ENCODE data around the gene SHC1. TPM values are rescaled to one million over a fixed set of nuclear protein-coding genes. Genes with fewer than 3 reads are reported as not detected.

SHC1 gene
- total RNA-seq, result 251 to 316 TPM (median 256 TPM) in 3 replicates
- long read RNA-seq, transcript SHC1-202 (12 exons, 3,472 nt), result minor isoform, 40 of 222 reads
- long read RNA-seq, transcript SHC1-210 (12 exons, 3,481 nt), result major isoform, 99 of 222 reads
- long read RNA-seq, transcript SHC1-205 (13 exons, 3,062 nt), result minor isoform, 5 of 222 reads
- long read RNA-seq, partial matches to known transcripts, result 11 of 222 reads
- long read RNA-seq, other reads (novel, unspliced or antisense), result 65 of 222 reads

GRCh38 chr1:154970631-154971340, at the start of gene SHC1:
SHC1 (minus strand) TSS chr1:154970747; CDS start chr1:154970526, 221 bp downstream.
- Mint-ChIP-seq H3K36me3 (ENCODE audit: low read depth) (peaks cover 9% of the 10 kb centered on the region), H3K27me3 (ENCODE audit: low read depth) (no peaks in the 10 kb centered on the region), H3K4me3 (ENCODE audit: unreplicated experiment) (no peak within 1 kb of the TSS), H3K9me3 (ENCODE audit: low read depth) (no peaks in the 10 kb centered on the region), H3K4me1 (ENCODE audit: low read depth) (peaks cover 52% of the 10 kb centered on the region), H3K27ac (ENCODE audit: unreplicated experiment) (no peak within 1 kb of the TSS)
- TF ChIP-seq CTCF (IDR thresholded peaks at IDR 0.05), result no peak
- DNase-seq (ENCODE audit: low spot score), result peak; percentile 99

GRCh38 chr1:155019377-155020245, 49.1 kb upstream of the SHC1 start:
- TF ChIP-seq CTCF (IDR thresholded peaks at IDR 0.05), result no peak
- H3K4me1 Mint-ChIP-seq (ENCODE audit: low read depth), result peaks cover 19% of the 10 kb centered on the region
- peaks cover 3% of the 10 kb centered on the region for H3K36me3 Mint-ChIP-seq (ENCODE audit: low read depth)
- no peaks in the 10 kb centered on the region for H3K9me3 Mint-ChIP-seq (ENCODE audit: low read depth)
- peak overlapping the region; percentile 43 for H3K27ac Mint-ChIP-seq (ENCODE audit: unreplicated experiment)
- H3K4me3 Mint-ChIP-seq (ENCODE audit: unreplicated experiment), result no peak overlapping the region
- no peak for DNase-seq (ENCODE audit: low spot score)
- H3K27me3 Mint-ChIP-seq (ENCODE audit: low read depth), result no peaks in the 10 kb centered on the region

GRCh38 chr1:155018617-155019348, 48.2 kb upstream of the SHC1 start:
- Mint-ChIP-seq H3K36me3 (ENCODE audit: low read depth) (peaks cover 3% of the 10 kb centered on the region), H3K4me3 (ENCODE audit: unreplicated experiment) (no peak overlapping the region), H3K27ac (ENCODE audit: unreplicated experiment) (no peak overlapping the region), H3K9me3 (ENCODE audit: low read depth) (no peaks in the 10 kb centered on the region), H3K4me1 (ENCODE audit: low read depth) (peaks cover 19% of the 10 kb centered on the region), H3K27me3 (ENCODE audit: low read depth) (no peaks in the 10 kb centered on the region)
- TF ChIP-seq CTCF (IDR thresholded peaks at IDR 0.05), result no peak
- no peak for DNase-seq (ENCODE audit: low spot score)

GRCh38 chr1:155017946-155018316, 47.4 kb upstream of the SHC1 start:
- Mint-ChIP-seq H3K4me3 (ENCODE audit: unreplicated experiment) (peak overlapping the region; percentile 56), H3K36me3 (ENCODE audit: low read depth) (peaks cover 3% of the 10 kb centered on the region), H3K27me3 (ENCODE audit: low read depth) (no peaks in the 10 kb centered on the region), H3K27ac (ENCODE audit: unreplicated experiment) (peak overlapping the region; percentile 36), H3K9me3 (ENCODE audit: low read depth) (no peaks in the 10 kb centered on the region), H3K4me1 (ENCODE audit: low read depth) (peaks cover 19% of the 10 kb centered on the region)
- DNase-seq (ENCODE audit: low spot score), result no peak
- TF ChIP-seq CTCF (IDR thresholded peaks at IDR 0.05), result peak; percentile 43

Data from chondrocyte (in vitro differentiated cells).